HG02678 (cell line): ENCODE measurements around the gene AGMAT.

Source experiments
- ATAC-seq: cut with Tn5 transposase; IDR thresholded peaks from one replicate; pipeline ENCODE4 v1.9.1; 2021; ENCODE audit warnings: mild to moderate bottlenecking, moderate library complexity; ENCODE audit not compliant: unreplicated experiment

Gene AGMAT

DNA sequence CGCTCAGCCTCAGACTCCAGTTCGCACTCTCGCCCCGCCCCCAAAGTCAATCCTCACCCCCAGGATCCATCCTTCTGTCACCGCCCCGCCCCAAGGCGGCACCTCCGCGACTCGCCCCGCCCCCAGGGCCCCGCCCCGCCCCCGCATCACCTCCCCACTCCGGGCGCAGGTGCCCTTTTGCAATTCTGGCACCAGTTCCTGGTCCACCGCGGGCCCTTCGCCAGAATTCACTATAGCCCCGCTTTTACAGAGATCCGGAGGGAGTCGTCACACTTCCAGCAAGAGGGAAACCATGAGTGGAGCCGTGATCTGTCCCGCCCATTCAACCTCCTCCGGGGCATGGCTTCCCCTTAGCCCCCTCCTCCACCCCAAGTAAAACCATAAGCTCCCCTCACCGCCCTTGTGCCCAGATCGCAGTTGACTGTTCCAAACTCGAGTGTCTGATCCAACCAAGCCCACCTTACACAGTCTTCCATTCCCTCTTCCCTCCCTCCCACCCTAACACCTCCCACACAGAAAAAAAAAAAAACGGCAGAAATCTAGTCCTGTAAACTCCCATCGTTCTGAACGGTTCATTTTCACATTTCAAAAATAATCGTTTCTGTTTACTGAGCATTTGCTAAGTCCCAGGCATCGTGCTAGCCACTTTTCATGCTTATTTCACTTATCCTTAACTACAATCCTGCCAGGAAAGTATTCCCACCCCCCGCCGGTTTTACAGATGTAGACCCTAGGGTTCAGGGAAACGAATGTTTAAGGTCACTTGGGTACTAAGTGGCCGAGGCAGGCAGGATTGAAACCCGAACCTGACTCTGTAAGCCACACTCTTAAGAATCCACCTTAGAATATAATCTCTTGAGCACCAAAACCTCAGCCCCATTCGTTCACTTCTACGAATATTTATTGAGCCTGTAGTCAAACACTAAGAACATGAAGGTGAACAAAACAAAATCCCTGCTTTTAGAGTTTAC, 59.5 kb downstream of the AGMAT start:
- no peak for ATAC-seq

DNA sequence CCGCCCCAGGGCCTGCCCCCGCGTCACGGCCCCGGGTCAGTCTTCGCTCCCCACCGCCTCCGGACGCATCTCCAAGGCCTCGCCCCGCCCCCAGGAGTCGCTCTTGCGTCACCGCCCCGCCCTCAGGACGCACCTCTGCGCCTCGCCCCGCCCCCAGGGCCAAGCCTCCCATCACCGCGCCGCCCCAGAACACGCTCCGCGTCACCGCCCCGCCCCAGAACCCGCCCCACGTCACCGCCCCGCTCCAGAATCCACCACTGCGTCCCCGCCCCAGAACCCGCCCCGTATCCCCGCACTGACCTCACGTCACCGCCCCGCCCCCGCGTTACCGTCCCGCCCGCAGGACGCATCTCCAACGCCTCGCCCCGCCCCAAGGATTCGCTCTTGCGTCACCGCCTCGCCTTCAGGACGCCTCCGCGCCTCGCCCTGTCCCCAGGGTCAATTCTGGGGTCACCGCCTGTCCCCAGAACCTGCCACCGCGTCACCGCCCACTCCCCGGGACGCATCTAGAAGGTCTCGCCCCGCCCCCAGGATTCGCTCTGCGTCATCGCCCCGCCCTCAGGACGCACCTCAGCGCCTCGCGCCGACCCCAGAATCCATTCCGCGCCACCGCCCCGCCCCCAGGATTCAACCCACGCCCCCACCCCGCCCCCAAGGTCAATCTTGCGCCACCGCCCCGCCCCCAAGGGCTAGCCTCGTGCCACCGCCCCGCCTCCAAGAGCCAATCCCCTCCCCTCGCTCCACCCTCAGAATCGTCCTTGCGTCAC, 60.4 kb downstream of the AGMAT start:
- ATAC-seq: peak; percentile 48

DNA sequence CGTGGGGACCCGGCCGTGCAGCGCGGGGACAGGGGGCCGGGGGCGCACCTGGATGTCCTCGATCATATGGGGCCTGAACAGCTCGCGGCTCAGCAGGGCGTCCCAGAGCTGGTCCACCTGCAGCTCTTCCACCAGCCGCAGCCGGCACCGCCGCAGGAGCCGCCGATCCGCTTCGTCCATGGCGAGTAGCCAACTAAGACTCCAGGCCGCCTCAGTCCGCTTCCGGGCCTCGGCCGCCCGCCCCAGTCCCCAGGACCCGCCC, 60.9 kb downstream of the AGMAT start, which contains the start of gene CASP9:
CASP9 (minus strand) TSS at position 195 of the 262 bp plus-strand sequence; CDS start at position 180, 15 bp downstream.
- ATAC-seq: no peak

DNA sequence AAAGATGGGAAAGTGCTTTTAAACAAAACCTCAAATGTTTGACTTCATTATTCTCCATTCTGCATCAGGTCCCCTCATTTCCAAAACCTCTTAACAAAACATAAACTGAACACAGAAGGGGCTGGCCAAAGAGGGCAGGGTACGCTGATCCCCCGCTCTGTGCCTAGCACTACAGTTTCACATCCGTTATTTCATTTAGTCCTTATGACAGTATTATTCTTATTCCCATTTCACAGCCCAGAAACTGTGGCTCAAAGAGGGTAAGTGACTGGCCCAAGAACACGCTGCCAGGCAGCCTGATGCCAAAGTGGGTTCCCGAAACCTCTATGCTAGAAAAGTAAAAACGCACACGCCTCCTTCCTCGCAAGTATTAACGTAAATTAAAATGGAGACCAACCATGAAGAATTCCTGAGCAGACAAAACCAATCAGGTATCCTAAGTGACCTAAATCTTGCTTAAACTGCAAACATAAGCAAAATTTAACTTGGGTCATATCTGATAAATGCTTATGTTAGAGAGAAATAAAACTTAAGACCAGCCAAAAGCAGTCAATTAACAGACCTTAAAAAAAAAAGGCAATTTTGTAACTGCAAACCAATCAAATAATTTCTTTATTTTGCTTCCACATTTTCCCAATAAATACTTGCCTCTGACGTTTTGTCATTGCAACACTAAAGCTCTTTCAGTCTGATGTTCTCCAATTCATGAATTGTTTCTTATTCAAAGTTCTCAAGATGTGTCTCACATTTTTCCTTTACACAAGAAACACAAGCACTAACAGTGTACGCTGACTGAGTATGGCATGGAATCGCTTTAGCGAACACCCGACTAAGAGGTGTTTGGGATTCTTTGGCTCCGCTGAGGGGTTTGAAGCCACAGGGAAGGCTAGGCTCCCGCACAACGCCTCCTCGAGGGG, 61.5 kb downstream of the AGMAT start:
- no peak for ATAC-seq

- no peak for ATAC-seq
Observed at GRCh38 chr1:15522551-15522950, 62.3 kb downstream of the AGMAT start.
